B cell (primary cell): ENCODE results near the gene CACNA1H.

Experiments
- EZH2 ChIP-seq: IDR thresholded peaks from 2 replicates; pipeline ENCODE4 v1.6.1; 2012; ENCODE audit warnings: borderline replicate concordance, low read depth, mild to moderate bottlenecking, moderate library complexity, low read length; ENCODE audit not compliant: insufficient read depth, poor library complexity, severe bottlenecking
- TF ChIP-seq, protein P1 (sequence below): fragments of 200-600 bp; IDR thresholded peaks from one replicate; pipeline ENCODE4 v1.8.0; 2022; ENCODE audit warnings: antibody characterized with exemption, mild to moderate bottlenecking

DNA sequence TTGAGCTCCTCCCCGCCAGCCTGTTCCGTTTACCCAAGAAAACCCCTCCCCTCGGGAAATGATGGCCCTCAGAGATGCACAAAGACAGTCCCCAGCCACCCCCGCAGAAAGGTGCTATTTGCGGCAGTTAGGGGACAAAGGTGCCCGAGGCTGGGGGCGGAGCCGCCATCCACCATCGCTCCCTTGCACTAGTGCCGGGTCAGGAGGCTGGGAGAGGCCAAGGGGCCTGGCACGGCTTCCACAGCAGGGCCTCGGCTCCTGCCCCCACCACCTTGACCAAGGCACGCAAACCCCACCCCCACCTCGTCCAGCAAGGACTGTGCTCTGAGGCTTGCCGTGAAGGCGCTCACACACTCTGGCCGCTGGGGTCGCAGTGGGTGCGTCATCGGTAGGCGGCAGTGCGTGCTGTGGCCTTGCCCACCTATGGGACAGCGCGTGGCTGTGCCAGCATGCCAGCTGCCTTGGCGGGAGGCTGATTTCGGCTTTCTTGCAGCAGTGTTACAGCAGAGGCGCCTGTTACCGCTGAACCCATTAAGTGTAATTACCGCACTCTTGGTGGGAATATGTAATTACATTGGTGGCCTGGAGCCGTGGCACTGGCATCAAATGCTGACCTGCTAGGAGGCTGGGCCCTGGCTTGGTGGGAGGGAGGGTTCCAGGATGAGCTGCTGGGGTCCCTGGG lies 40.4 kb downstream of the CACNA1H start:
- TF ChIP-seq, protein P1, sequence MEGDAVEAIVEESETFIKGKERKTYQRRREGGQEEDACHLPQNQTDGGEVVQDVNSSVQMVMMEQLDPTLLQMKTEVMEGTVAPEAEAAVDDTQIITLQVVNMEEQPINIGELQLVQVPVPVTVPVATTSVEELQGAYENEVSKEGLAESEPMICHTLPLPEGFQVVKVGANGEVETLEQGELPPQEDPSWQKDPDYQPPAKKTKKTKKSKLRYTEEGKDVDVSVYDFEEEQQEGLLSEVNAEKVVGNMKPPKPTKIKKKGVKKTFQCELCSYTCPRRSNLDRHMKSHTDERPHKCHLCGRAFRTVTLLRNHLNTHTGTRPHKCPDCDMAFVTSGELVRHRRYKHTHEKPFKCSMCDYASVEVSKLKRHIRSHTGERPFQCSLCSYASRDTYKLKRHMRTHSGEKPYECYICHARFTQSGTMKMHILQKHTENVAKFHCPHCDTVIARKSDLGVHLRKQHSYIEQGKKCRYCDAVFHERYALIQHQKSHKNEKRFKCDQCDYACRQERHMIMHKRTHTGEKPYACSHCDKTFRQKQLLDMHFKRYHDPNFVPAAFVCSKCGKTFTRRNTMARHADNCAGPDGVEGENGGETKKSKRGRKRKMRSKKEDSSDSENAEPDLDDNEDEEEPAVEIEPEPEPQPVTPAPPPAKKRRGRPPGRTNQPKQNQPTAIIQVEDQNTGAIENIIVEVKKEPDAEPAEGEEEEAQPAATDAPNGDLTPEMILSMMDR: no peak
- no peak for TF ChIP-seq EZH2
